ENCODE measurements around the gene KRT79. TPM values are rescaled to one million over a fixed set of nuclear protein-coding genes. Genes with fewer than 3 reads are reported as not detected.

Gene KRT79
- total and polyA plus RNA-seq, 2 of the 8 experiments (the other 6 are each of a cell fraction or from before 2014, with no cell fraction given), result not detected

GRCh38 chr12:52774629-52775250 is 59.4 kb downstream of the KRT79 start:
- H2AK5ac ChIP-seq (ENCODE audit: low read depth, low read length), result no peak overlapping the region
- TF ChIP-seq, protein P1, sequence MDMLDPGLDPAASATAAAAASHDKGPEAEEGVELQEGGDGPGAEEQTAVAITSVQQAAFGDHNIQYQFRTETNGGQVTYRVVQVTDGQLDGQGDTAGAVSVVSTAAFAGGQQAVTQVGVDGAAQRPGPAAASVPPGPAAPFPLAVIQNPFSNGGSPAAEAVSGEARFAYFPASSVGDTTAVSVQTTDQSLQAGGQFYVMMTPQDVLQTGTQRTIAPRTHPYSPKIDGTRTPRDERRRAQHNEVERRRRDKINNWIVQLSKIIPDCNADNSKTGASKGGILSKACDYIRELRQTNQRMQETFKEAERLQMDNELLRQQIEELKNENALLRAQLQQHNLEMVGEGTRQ (IDR thresholded peaks at IDR 0.05; ENCODE audit: low read length), result no peak
- no peak for TF ChIP-seq RXRA (IDR thresholded peaks at IDR 0.05; ENCODE audit: insufficient read depth, low read depth, low read length)

More at GRCh38 chr12:52774629-52775250, 59.4 kb downstream of the KRT79 start:
- ChIA-PET CTCF (ENCODE audit: partially characterized antibody) (interaction anchor here (1.1 to 1.6 kb wide), 3 partner anchors 14 to 193 kb away, joined by 3 to 5 read pairs (median 3); no protein-coding TSS in a partner anchor), POLR2A (ENCODE audit: partially characterized antibody) (no interaction called here)
- no peaks in the 10 kb centered on the region for H3K9me3 ChIP-seq (ENCODE audit: insufficient read depth in 2 of 2, low read depth in 1 of 2, low read length in 1 of 2)
- FAIRE-seq, result no peak
- H2BK20ac ChIP-seq (ENCODE audit: low read length), result no peak overlapping the region
- H3K23ac ChIP-seq (ENCODE audit: insufficient read length), result no peak overlapping the region
- H2BK12ac ChIP-seq (ENCODE audit: low read depth, low read length), result no peak overlapping the region
- no peak overlapping the region for H3K14ac ChIP-seq (ENCODE audit: insufficient read length)
- H3K79me2 ChIP-seq (ENCODE audit: control insufficient read depth in 1 of 2, insufficient read depth in 2 of 2, low read length in 2 of 2), result no peaks in the 10 kb centered on the region
- no peak overlapping the region for H4K5ac ChIP-seq (ENCODE audit: insufficient read length, low read depth, low read length)
- H3K23me2 ChIP-seq (ENCODE audit: low read depth, low read length), result no peaks in the 10 kb centered on the region
- no peak overlapping the region for H3K4ac ChIP-seq (replicated peaks; ENCODE audit: insufficient read length, low read depth, low read length)
- H4K8ac ChIP-seq (ENCODE audit: extremely low read depth, insufficient read depth, low read length), result no peak overlapping the region
- no peak overlapping the region for H3K56ac ChIP-seq (replicated peaks; ENCODE audit: insufficient read length, low read depth, low read length)
- H2BK120ac ChIP-seq (replicated peaks; ENCODE audit: low read depth, low read length), result no peak overlapping the region
- DNase-seq (ENCODE audit: low read depth in 1 of 2, low spot score in 2 of 2), result no peak
- no peak overlapping the region for H4K91ac ChIP-seq (replicated peaks; ENCODE audit: insufficient read length, low read length)
- 82% methylated on average over 8 of the region's 8 CpGs; no CpG with 5 or more reads in 1 of the 2 experiments for WGBS, 2 experiments (ENCODE audit: extremely low coverage in 1 of 2, insufficient coverage in 1 of 2, insufficient read length in 1 of 2, insufficient replicate concordance in 2 of 2, low coverage in 1 of 2, low lambda C conversion rate in 2 of 2, missing lambda C conversion rate in 1 of 2)
- H3K4me1 ChIP-seq (replicated peaks in 1 of 4; ENCODE audit: control insufficient read depth in 3 of 4, insufficient read depth in 4 of 4, low read length in 3 of 4), result no peaks in the 10 kb centered on the region
- no peaks in the 10 kb centered on the region for H3K36me3 ChIP-seq (ENCODE audit: control insufficient read depth in 2 of 4, insufficient read depth in 4 of 4, low read length in 3 of 4)
- no peak overlapping the region for H2BK15ac ChIP-seq (ENCODE audit: low read length)
- H3K4me2 ChIP-seq (ENCODE audit: insufficient read depth in 1 of 2, low read depth in 2 of 2, low read length in 2 of 2), result no peak overlapping the region
- no peak overlapping the region for H3K27ac ChIP-seq (ENCODE audit: low read depth, low read length)
- no peak overlapping the region for H3K4me3 ChIP-seq (ENCODE audit: extremely low read depth in 1 of 4, insufficient read depth in 2 of 4, low read depth in 3 of 4, low read length in 4 of 4)
- 0 out of 7 replicates have a peak, but pooled peaks cover 0 to 2% (median 0%) of the 10 kb centered on the region in 4 experiments for H3K27me3 ChIP-seq (replicated peaks in 1 of 4; ENCODE audit: control insufficient read depth in 3 of 4, extremely low read depth in 1 of 4, insufficient read depth in 3 of 4, low read length in 3 of 4)
- no peak overlapping the region for H2AFZ ChIP-seq (ENCODE audit: low read length)
- no peak overlapping the region for H3K18ac ChIP-seq (ENCODE audit: extremely low read depth, low read length)
- H3K79me1 ChIP-seq (ENCODE audit: low read depth, low read length), result no peaks in the 10 kb centered on the region
- H3K9ac ChIP-seq (replicated peaks in 1 of 4; ENCODE audit: extremely low read depth in 1 of 4, low read depth in 3 of 4, low read length in 3 of 4), result no peak overlapping the region
- no peaks in the 10 kb centered on the region for H4K20me1 ChIP-seq (replicated peaks in 1 of 2; ENCODE audit: control insufficient read depth in 1 of 2, insufficient read depth in 2 of 2, low read length in 2 of 2)
- H2BK5ac ChIP-seq (ENCODE audit: low read depth, low read length), result no peak overlapping the region

All from H1 (cell line).